Gastrocnemius medialis (tissue), 4 donors: Measurements from ENCODE around the gene EGLN1.

Experiments
- POLR2A ChIP-seq, 2 donors: fragments of 450-650 bp; IDR thresholded peaks; one replicate each; pipeline ENCODE4 v1.6.1; 2017; ENCODE audit warnings: antibody characterized with exemption in 2 of 2, mild to moderate bottlenecking in 2 of 2, moderate library complexity in 2 of 2
- TF ChIP-seq, protein P1 (sequence below), 5 experiments: fragments of 450-650 bp in 3 of 5; fragments of 200-600 bp in 2 of 5; sonication (generic) in 2 of 5; IDR thresholded peaks in 4 of 5; conservative IDR thresholded peaks in 1 of 5; 1 replicate in 4 of 5; 2 replicates in 1 of 5; pipeline ENCODE4 v1.5.1; 2016 to 2019; ENCODE audit warnings: antibody characterized with exemption in 5 of 5, mild to moderate bottlenecking in 3 of 5, moderate library complexity in 3 of 5

DNA sequence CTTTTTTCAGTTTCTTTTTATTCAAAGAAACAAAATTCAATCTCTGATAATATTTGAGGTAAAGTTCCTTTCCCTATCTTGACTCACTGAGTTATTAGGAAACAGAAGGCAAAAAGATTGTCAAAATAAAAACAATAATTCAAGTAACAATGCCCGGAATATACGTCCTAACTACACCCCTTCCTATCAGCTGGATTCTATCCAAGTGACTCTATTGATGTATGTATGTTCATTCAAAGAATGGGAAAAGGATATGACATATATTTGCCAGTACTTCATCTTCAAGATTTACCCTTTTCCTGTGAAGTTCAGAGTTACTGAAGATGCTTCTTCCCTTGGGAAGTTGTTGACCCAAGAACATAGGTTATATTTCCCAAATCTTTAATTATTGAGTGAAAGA is 70.3 kb downstream of the EGLN1 start:
- TF ChIP-seq, protein P1, sequence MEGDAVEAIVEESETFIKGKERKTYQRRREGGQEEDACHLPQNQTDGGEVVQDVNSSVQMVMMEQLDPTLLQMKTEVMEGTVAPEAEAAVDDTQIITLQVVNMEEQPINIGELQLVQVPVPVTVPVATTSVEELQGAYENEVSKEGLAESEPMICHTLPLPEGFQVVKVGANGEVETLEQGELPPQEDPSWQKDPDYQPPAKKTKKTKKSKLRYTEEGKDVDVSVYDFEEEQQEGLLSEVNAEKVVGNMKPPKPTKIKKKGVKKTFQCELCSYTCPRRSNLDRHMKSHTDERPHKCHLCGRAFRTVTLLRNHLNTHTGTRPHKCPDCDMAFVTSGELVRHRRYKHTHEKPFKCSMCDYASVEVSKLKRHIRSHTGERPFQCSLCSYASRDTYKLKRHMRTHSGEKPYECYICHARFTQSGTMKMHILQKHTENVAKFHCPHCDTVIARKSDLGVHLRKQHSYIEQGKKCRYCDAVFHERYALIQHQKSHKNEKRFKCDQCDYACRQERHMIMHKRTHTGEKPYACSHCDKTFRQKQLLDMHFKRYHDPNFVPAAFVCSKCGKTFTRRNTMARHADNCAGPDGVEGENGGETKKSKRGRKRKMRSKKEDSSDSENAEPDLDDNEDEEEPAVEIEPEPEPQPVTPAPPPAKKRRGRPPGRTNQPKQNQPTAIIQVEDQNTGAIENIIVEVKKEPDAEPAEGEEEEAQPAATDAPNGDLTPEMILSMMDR (IDR thresholded peaks at IDR 0.05 in 4 of 5, conservative IDR thresholded peaks at IDR 0.05 in 1 of 5), result no peak
- TF ChIP-seq POLR2A (IDR thresholded peaks at IDR 0.05), result no peak
